ENCODE data around the gene ARG2.

DNA sequence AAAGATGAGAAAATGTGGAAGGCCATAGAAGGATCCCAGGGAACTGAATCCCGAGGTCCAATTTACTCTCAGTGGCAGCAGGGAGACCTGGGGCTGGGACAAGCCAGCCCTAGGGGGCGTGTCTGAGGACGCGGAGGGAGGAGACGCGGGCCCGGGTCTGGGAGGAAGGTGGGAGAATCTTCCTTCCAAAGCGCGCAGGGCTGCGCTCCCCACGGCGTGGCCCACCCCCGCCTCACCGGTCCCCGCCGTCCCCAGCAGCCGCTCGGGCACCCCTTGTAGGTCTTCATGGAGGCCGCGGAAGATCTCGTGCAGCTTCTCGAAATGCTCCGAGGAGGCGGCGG, 54.4 kb downstream of the ARG2 start:
- TF ChIP-seq, protein P1, sequence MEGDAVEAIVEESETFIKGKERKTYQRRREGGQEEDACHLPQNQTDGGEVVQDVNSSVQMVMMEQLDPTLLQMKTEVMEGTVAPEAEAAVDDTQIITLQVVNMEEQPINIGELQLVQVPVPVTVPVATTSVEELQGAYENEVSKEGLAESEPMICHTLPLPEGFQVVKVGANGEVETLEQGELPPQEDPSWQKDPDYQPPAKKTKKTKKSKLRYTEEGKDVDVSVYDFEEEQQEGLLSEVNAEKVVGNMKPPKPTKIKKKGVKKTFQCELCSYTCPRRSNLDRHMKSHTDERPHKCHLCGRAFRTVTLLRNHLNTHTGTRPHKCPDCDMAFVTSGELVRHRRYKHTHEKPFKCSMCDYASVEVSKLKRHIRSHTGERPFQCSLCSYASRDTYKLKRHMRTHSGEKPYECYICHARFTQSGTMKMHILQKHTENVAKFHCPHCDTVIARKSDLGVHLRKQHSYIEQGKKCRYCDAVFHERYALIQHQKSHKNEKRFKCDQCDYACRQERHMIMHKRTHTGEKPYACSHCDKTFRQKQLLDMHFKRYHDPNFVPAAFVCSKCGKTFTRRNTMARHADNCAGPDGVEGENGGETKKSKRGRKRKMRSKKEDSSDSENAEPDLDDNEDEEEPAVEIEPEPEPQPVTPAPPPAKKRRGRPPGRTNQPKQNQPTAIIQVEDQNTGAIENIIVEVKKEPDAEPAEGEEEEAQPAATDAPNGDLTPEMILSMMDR (IDR thresholded peaks at IDR 0.05 in 2 of 3, conservative IDR thresholded peaks at IDR 0.05 in 1 of 3; ENCODE audit: borderline replicate concordance in 1 of 3, insufficient read depth in 1 of 3, low read depth in 2 of 3, low read length in 2 of 3): peak in 1 of 3 experiments; percentile 17; a peak in 1 of 6 replicates
- TF ChIP-seq POLR2AphosphoS5 (IDR thresholded peaks at IDR 0.05; ENCODE audit: low read depth, low read length) (no peak), POLR2A (IDR thresholded peaks at IDR 0.05; ENCODE audit: borderline replicate concordance, extremely low read depth, insufficient read depth, insufficient read length) (no peak), EZH2 (IDR thresholded peaks at IDR 0.05) (no peak)
- TF ChIP-seq, protein P2, sequence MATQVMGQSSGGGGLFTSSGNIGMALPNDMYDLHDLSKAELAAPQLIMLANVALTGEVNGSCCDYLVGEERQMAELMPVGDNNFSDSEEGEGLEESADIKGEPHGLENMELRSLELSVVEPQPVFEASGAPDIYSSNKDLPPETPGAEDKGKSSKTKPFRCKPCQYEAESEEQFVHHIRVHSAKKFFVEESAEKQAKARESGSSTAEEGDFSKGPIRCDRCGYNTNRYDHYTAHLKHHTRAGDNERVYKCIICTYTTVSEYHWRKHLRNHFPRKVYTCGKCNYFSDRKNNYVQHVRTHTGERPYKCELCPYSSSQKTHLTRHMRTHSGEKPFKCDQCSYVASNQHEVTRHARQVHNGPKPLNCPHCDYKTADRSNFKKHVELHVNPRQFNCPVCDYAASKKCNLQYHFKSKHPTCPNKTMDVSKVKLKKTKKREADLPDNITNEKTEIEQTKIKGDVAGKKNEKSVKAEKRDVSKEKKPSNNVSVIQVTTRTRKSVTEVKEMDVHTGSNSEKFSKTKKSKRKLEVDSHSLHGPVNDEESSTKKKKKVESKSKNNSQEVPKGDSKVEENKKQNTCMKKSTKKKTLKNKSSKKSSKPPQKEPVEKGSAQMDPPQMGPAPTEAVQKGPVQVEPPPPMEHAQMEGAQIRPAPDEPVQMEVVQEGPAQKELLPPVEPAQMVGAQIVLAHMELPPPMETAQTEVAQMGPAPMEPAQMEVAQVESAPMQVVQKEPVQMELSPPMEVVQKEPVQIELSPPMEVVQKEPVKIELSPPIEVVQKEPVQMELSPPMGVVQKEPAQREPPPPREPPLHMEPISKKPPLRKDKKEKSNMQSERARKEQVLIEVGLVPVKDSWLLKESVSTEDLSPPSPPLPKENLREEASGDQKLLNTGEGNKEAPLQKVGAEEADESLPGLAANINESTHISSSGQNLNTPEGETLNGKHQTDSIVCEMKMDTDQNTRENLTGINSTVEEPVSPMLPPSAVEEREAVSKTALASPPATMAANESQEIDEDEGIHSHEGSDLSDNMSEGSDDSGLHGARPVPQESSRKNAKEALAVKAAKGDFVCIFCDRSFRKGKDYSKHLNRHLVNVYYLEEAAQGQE (IDR thresholded peaks at IDR 0.05; ENCODE audit: low read depth): no peak
